ENCODE results near the gene RMND5B.

RMND5B gene

DNA sequence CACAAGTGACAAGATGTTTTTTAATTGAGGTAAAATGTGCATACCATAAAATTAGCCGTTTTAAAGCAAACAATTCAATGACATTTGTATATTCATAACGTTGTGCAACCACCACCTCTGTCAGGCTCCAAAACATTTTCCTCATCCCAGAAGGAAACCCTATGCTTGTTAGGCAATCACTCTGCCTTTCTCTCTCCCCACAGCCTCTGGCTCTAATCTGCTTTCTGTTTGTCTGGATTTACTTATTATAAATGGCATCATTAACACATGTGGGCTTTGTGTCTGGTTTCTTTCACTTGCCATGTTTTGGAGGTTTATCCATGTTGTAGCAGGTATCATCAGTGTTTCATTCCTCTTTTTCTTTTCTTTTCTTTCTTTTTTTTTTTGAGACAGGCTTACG is 18.9 kb upstream of the RMND5B start:
- Mint-ChIP-seq H3K27ac (no peak overlapping the region), H3K4me1 (peaks cover 19% of the 10 kb centered on the region), H3K36me3 (ENCODE audit: low read depth) (no peaks in the 10 kb centered on the region), H3K4me3 (peak overlapping the region in 1 of 3 experiments; percentile 10), H3K9me3 (no peaks in the 10 kb centered on the region), H3K27me3 (ENCODE audit: low read depth) (peaks cover 54% of the 10 kb centered on the region)
- TF ChIP-seq, protein P1, sequence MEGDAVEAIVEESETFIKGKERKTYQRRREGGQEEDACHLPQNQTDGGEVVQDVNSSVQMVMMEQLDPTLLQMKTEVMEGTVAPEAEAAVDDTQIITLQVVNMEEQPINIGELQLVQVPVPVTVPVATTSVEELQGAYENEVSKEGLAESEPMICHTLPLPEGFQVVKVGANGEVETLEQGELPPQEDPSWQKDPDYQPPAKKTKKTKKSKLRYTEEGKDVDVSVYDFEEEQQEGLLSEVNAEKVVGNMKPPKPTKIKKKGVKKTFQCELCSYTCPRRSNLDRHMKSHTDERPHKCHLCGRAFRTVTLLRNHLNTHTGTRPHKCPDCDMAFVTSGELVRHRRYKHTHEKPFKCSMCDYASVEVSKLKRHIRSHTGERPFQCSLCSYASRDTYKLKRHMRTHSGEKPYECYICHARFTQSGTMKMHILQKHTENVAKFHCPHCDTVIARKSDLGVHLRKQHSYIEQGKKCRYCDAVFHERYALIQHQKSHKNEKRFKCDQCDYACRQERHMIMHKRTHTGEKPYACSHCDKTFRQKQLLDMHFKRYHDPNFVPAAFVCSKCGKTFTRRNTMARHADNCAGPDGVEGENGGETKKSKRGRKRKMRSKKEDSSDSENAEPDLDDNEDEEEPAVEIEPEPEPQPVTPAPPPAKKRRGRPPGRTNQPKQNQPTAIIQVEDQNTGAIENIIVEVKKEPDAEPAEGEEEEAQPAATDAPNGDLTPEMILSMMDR (IDR thresholded peaks at IDR 0.05; ENCODE audit: unreplicated experiment in 3 of 3): no peak

DNA sequence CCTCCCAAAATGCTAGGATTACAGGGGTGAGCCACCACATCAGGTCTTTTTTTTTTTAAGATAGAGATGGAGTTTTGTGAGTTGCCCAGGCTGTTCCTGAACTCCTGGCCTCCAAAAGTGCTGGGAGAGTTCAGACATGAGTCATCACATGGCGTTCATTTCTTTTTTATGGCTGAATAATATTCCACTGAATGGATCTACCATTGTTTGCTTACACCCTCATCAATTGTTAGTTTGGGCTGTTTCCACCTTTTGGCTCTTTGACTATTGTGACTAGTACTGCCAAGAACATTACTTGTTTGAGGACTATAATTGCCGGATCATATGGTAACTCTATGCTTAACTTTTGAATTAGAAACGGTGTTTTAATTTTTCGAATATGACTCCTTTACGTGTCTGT is 18.3 kb upstream of the RMND5B start:
- H3K27me3 Mint-ChIP-seq (ENCODE audit: low read depth): peaks cover 56% of the 10 kb centered on the region
- H3K27ac Mint-ChIP-seq: peak overlapping the region in 1 of 3 experiments; percentile 35
- TF ChIP-seq, protein P1 (IDR thresholded peaks at IDR 0.05; ENCODE audit: unreplicated experiment in 3 of 3): no peak
- H3K9me3 Mint-ChIP-seq: no peaks in the 10 kb centered on the region
- no peaks in the 10 kb centered on the region for H3K36me3 Mint-ChIP-seq (ENCODE audit: low read depth)
- peaks cover 22% of the 10 kb centered on the region for H3K4me1 Mint-ChIP-seq
- peak overlapping the region; percentile 86 to 90 (median 89) for H3K4me3 Mint-ChIP-seq

DNA sequence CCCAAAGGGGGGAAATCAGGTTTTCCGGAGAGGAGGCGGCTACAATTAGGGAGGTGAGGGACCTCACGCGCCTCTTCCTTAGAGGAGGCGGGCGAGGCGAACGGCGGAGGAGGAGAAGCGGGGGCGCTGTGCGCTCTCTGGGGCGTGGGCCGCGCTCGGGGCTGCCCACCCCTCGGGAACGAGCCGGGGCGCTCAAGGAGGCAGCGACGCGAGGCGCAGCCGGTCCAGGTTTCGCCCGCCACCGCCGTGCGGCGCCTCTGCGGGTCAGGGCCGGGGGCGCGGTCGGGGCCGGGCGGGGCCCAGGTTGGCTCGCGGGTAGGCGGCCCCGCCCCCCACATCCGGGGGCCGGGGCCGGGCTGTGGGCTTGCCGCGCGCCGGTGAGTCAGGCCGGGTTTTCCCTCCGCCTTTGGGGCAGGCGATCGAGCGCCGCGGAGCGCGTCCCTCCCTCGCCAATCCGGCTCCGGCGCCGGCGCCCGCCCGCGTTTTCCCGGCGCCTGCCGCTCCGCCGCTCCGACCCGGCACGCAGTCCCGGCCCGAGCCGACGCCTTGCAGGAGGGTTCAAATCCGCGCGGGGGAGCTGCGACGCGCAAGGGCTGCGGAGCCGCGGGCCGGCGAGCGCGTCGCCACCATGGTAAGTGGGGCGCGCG is 17.6 kb upstream of the RMND5B start, which contains the start of gene N4BP3:
Gene N4BP3 (plus strand): TSS at position 392 of the 647 bp plus-strand sequence. CDS start 6,052 bp downstream, outside the sequence.
- Mint-ChIP-seq H3K36me3 (ENCODE audit: low read depth) (no peaks in the 10 kb centered on the region), H3K4me3 (peak within 1 kb of the TSS; percentile 89 to 93 (median 92))

DNA sequence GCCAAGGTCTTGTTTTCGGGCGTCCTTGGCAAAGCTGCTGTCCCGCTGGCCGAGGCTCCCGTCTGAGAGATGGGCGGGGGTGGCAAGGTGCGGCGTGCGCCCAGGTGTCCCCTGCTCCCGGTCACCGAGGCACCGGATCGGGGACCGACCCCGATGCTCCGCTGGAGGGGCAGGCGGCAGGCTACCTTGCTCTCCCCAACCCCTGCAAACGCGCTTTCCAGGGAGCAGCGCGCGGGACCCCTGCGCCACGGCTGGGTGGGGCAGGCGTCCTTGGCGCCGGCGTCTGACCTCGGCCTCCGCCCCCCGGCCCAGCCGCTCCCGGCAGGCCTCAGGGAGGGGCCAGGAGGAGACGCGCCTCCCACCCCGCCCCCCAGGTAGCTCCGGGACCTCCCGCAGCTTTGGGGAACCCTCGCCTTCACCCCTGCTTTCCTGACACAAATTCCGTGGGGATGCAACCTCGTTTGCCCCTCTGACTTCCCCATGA is 16.9 kb upstream of the RMND5B start:
- TF ChIP-seq, protein P1 (IDR thresholded peaks at IDR 0.05; ENCODE audit: unreplicated experiment in 3 of 3): no peak
- Mint-ChIP-seq H3K36me3 (ENCODE audit: low read depth) (no peaks in the 10 kb centered on the region), H3K27ac (peak overlapping the region; percentile 53 to 82 (median 70)), H3K9me3 (no peaks in the 10 kb centered on the region), H3K4me1 (peaks cover 22% of the 10 kb centered on the region), H3K27me3 (ENCODE audit: low read depth) (peaks cover 49% of the 10 kb centered on the region), H3K4me3 (peak overlapping the region; percentile 85 to 93 (median 92))

More for the DNA sequence above, 17.6 kb upstream of the RMND5B start, which contains the start of gene N4BP3:
- Mint-ChIP-seq H3K4me1 (peaks cover 22% of the 10 kb centered on the region), H3K9me3 (no peaks in the 10 kb centered on the region), H3K27me3 (ENCODE audit: low read depth) (peaks cover 52% of the 10 kb centered on the region), H3K27ac (peak within 1 kb of the TSS; percentile 53 to 82 (median 70))
- TF ChIP-seq, protein P1 (IDR thresholded peaks at IDR 0.05; ENCODE audit: unreplicated experiment in 3 of 3): no peak

DNA sequence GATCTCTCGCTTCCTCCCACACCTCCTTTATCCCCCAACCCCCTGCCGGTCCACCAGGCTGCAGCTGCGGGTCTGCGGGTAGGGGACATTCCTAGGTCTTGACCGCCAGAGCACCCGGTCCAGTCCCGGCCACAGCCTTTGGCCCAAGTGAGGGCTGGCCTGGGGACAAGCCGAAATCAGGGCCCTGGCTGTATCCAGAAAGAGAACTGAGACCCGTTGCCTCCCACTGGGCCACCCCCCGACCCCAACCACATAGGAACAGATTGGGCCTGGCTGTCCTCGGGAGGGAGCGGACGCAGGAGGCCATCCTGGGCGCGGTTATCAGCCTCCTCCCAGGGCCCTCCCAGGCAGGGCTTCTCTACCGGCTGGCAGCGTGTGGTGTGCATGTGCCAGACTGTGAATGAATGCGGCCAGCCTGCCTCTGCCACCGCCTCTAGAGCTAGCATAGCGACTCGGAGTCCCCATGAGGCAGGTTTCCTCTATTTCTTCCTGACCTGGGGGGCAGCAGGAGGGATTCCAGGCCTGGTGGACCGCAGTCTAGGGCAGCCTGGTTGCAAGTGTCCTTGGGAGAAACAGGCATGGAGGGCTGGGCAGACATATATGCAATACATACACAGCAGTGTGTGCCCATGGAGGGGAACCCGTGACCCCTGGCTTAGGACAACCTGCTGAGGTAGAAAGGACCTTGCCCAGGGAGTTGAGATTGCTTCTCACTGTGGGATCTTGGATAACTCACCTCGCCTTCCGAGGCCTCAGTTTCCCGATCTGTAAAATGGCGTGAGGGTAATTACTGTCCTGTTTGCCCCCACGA is 16.3 kb upstream of the RMND5B start:
- no peaks in the 10 kb centered on the region for H3K36me3 Mint-ChIP-seq (ENCODE audit: low read depth)
- peak overlapping the region; percentile 53 to 82 (median 75) for H3K27ac Mint-ChIP-seq
- peak overlapping the region; percentile 85 to 93 (median 92) for H3K4me3 Mint-ChIP-seq
- no peaks in the 10 kb centered on the region for H3K9me3 Mint-ChIP-seq
- H3K4me1 Mint-ChIP-seq: peaks cover 28% of the 10 kb centered on the region
- peaks cover 49% of the 10 kb centered on the region for H3K27me3 Mint-ChIP-seq (ENCODE audit: low read depth)
- TF ChIP-seq, protein P1 (IDR thresholded peaks at IDR 0.05; ENCODE audit: unreplicated experiment in 3 of 3): no peak
